GM18951 (cell line): ENCODE data around the gene FUBP1.
"Not testable (repeated sequence)": the region's sequence is repeated elsewhere in the genome, so short reads cannot be mapped to it uniquely, and the experiment has no call there.

Experiments used
- POLR2A ChIP-seq: IDR thresholded peaks from 4 replicates; pipeline ENCODE4 v1.6.1; 2011; ENCODE audit warnings: mild to moderate bottlenecking; ENCODE audit not compliant: insufficient read length, insufficient read depth; ENCODE audit errors: extremely low read depth
- in situ Hi-C: fragments of 300-500 bp; cut with MboI; formaldehyde crosslinking; loops from one replicate; pipeline ENCODE4 v1.12.0; 2022; ENCODE audit warnings: low sequenced_read_pairs, mixed read lengths, inconsistent platforms; ENCODE audit not compliant: unreplicated experiment

Gene FUBP1

DNA sequence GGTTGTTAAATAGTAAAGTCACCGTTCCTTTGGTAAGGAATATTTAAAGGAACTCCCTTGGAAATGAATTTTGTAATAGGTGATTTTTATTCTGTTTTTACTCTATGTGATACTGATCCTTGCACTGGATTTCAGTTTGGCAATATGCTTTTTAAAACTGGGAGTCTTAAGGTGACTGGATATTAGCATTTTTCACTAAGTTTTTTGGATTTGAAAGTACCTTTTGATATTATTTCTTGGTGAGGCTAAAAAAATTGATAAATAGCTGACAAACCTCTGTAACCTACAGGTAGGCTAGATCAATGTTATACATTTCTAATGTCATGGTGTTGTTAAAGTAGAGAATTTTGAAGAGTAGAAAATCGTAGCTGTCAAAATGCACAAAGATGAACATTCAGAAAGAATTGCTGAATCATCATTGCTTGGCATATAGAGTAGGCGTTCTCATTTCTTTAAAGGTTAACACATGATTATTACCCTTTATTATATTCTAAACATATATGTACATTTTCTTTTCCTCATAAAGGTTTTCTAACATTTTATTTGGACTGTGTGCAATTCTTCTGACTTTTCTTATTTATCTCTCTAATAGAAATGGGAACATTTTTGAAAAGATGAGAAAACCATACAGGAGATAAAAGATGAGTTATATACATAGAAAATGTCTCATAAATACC lies 24.3 kb upstream of the FUBP1 start:
- in situ Hi-C loops = no loop called here
- no peak for TF ChIP-seq POLR2A

DNA sequence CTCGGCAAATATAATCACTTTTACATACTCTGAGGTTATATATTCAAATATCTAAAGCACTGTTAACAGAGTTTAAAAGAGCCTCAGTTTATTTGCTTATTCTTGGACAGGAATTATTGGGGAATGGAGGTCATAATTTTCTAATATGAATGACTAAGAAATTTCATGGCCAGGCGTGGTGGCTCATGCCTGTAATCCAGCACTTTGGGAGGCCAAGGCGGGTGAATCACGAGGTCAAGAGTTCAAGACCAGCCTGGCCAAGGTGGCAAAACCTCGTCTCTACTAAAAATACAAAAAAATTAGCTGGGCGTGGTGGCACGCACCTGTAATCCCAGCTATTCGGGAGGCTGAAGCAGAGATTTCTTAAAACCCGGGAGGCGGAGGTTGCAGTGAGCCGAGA lies 21.7 kb upstream of the FUBP1 start:
- in situ Hi-C loops = not testable (repeated sequence)

DNA sequence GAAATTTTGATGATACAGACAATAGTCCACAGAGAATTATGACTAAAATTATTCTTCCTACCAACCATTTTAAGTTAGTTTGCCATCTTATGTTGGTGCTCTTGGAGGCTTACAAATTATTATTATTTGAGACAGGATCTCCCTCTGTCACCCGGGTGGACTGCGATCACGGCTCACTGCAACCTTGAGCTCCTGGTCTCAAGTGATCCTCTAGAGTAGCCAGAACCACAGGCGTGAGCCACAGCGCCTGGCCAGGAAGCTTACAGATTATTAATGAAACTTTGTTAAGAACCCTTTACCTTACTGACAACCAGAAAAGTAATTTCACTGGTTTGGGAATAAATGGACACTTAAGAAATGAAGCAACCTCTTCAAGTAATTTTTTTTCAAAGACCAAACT lies 17.9 kb upstream of the FUBP1 start:
- in situ Hi-C loops = no loop called here
- TF ChIP-seq POLR2A = no peak

DNA sequence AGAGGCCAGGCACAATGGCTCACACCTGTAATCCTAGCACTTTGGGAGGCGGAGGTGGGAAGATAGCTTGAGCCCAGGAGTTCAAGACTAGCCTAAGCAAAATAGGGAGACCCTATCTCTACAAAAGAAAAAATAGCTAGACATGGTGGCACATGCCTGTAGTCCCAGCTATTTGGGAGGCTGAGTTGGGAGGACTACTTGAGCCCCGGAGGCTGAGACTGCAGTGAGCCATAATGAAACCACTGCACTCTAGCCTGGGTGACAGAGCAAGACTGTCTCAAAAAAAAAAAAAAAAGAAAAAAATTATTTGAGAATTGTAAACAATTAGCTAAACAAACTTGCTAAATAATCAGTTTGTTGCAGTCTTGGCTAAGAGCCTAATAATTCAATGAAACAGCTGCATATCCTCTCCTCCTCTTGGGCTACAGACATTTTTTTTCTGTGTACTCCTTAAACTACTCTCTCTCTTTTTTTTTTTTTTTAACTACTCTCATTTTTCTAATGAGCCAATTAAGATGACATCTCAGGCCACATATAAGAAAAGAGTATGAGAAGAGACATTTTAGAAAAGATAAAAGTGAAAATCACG lies 15.3 kb upstream of the FUBP1 start:
- no peak for TF ChIP-seq POLR2A
- in situ Hi-C loops = no loop called here

DNA sequence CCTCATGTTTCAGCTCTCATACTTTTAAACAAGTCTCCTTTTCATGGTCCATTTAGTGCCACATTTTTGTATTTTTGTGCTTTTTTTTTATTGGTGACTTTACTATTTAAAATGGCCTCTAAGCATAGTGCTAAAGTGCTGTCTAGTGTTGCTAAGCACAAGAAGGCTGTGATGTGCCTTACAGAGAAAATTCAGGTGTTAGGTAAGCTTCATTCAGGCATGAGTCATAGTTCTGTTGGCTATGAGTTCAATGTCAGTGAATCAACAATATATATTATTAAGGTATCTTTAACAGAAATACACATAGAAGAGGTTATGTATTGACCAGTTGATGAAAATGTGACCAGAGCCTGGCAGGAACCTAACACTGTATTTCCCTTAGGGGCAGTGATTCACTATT lies 12.8 kb upstream of the FUBP1 start:
- no peak for TF ChIP-seq POLR2A
- in situ Hi-C loops = no loop called here

DNA sequence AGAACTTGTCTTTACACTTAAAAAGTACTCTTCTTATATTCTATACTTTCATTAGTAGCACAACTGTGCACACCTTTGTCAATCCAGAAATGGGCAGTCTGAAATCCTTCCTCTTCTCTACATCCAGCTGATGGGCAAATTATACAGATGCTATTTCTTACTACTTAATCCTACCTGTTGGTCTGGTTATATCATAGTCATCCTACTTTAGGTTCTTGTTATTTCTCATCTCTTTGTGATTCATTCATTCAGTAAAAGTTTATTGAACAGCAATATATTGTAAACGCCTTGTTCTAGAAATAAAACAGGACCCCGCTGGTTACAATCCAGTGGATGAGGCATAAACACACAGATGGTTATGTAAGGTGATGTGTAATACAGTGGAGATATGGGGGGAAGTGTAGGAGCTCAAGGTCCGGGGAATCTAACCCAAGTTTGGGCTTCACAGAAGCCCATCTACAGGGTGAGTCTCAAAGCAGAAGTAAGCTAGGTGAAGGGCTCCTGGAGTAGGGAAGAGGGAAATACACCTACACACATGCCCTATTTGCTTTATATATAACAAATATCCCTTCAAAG lies 11.8 kb upstream of the FUBP1 start:
- in situ Hi-C loops = no loop called here
- TF ChIP-seq POLR2A = no peak

DNA sequence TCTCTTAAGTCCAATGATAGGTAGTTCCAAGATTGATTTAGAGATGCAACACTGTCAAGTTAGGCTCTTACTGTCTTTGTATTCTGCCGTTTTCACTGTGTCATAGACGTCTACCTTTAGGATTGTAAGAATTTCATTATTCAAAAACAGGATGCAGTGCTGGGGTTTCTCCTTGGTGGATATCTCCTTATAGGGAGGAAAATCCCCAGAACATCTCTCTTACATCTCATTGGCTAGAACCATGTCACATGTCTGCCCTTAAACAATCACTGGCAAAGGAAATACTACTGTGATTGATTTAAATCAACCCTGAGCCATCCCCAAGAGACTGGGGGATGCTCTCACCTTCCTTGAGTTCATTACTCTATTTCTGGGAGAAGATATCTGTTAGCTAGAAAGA lies 10.9 kb upstream of the FUBP1 start:
- in situ Hi-C loops = no loop called here
- TF ChIP-seq POLR2A = no peak

DNA sequence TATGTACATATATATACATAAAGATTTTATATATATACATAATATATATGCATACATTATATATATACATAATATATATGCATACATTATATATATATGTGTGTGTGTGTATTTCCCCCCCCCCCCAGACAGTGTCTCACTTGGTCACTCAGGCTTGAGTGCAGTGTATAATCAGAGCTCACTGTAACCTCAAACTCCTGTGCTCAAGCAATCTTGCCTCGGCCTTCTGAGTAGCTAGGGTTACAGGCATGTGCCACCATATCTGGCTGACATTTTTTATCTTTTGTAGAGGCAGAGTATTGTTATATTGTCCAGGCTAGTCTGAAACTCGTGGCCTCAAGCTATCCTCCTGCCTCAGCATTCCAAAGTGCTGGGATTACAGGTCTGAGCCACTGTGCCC lies 9.0 kb upstream of the FUBP1 start:
- in situ Hi-C loops = no loop called here
- no peak for TF ChIP-seq POLR2A

DNA sequence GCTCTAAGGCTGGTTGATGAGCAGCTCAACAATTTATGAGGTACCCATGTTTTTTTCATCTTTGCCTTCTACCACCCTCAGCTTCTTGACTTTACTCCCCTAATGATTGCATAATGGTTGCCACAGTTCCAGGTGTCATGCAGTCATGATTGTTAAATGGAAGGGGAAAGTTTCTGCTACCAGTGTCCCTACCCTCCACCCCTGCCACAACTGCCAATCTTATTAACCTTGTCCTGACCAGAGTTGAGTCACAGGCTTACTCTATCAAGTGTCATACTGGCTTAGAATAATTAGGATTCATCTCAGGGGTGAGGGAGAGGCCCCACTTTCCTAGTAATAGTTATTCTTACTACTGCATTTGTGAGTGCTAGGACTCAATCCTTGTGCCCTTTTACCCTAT lies 7.9 kb upstream of the FUBP1 start:
- TF ChIP-seq POLR2A = no peak
- in situ Hi-C loops = no loop called here

DNA sequence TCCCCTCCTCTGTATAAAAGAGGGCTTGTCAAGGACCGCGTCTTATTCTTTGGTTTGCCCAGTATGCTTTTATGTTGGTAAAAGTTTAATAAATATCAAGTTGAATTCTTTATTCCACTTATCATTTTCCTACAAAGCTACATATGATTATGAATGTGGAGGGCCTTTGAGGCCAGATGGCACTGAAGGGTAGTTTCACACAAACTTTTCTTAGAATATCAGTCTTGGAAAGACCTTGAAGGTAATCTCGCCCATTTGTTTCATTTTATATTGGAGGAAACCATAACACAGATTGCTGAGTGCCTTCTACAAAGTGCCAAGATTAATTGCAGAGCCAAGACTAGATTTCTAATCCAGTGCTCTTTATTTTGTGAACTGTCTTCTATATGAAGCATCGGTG lies 5.8 kb upstream of the FUBP1 start:
- in situ Hi-C loops = no loop called here
- no peak for TF ChIP-seq POLR2A

DNA sequence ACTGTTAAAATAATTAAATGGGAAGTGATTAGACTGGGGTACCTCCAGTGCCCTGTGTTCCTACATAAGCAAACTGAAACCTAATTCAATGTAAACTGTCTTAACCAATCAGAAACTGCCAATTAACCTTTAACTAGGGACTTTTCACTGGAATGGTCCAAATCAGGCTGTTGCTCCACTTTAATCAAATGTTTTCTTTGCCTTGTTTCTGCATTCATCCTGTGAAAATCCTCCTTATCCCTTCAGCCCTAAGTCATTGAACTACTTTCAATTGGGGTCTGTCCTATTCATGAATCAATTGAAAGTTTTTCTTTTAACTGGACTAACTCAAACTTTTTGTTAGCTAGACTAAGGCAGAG lies 5.1 kb upstream of the FUBP1 start:
- in situ Hi-C loops = no loop called here
- no peak for TF ChIP-seq POLR2A

DNA sequence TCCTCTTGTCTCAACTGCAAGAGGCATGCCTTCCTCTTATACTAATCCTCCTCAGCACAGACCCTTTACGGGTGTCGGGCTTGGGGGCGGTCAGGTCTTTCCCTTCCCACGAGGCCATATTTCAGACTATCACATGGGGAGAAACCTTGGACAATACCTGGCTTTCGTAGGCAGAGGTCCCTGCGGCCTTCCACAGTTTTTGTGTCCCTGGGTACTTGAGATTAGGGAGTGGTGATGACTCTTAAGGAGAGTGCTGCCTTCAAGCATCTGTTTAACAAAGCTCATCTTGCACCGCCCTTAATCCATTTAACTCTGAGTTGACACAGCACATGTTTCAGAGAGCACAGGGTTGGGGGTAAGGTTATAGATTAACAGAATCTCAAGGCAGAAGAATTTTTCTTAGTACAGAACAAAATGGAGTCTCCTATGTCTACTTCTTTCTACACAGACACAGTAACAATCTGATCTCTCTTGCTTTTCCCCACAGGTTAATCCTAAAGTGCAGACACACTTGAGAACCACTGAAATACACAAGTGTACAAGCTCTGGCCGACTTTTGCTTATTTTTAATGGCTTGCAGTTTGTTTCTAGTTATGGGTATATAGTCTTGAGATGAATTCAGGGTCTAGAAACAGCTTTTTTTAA lies 4.6 kb upstream of the FUBP1 start:
- in situ Hi-C loops = not testable (repeated sequence)

DNA sequence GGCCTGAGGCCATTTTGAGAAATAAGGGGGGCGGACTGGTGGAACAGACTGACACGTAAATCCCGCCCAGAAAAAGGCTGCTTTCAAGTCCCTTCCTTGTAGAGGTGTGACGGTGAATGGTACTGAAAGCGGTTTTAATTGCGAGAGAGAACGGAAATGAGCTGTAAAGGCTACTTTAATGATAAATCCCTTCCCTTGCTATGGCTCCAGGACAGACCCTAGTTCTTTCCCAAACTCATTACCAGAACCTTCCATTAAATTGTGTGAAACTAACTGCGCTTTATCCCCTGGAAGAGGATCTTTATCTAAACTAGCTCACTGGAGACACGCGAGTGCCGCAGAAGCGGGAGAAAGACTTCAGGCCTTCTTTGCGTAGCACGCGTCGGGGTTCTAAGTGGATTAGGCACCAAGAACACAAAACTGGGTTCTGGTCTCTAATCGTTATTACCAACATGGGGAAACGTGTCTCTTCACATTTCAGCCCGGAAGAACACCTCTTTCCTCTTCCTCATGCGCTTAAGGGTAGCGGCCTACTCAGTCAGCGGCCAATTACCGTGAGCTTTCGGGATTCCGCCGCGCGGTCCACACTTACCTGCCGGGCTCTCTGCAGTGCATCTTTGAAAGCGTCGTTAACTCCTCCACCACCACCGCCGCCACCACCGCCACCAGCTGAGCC lies 441 bp downstream of the FUBP1 start:
- in situ Hi-C loops = no loop called here
- TF ChIP-seq POLR2A = peak; percentile 39

DNA sequence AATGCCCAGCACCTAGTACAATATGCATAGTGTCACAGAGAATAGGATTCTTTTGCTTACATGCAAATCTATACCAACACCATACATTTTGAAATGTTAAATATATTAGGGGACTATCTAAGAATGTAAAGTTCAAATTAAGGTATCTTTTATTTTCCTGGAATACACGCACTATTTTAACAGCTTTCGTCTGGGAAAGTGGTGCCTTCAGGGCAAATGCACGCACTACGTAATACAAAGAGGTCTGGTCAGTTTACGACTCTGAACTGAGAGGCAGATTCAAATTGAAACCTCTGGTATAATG lies 931 bp downstream of the FUBP1 start:
- in situ Hi-C loops = no loop called here

More for the DNA sequence above, 931 bp downstream of the FUBP1 start:
- no peak for TF ChIP-seq POLR2A
